K562 (cell line): Measurements from ENCODE around the gene BRWD1. TPM values are rescaled to one million over a fixed set of nuclear protein-coding genes. Genes with fewer than 3 reads are reported as not detected.

ENCODE experiments used
- BRF2 ChIP-seq: IDR thresholded peaks from 3 replicates; pipeline ENCODE4 v1.6.1; 2011; ENCODE audit warnings: borderline replicate concordance, mild to moderate bottlenecking; ENCODE audit not compliant: insufficient read length, insufficient read depth
- CBFB ChIP-seq: sonication (generic); formaldehyde crosslinking; IDR thresholded peaks from 2 replicates; pipeline ENCODE4 v1.4.0; 2020; ENCODE audit warnings: mild to moderate bottlenecking, missing genetic modification reagents
- CBX3 ChIP-seq, 2 experiments: IDR thresholded peaks; 1 replicate in 1 of 2; 2 replicates in 1 of 2; pipeline ENCODE4 v1.6.1; 2012; ENCODE audit warnings: inconsistent platforms in 2 of 2, low read length in 2 of 2, borderline replicate concordance in 1 of 2, control low read depth in 1 of 2
- GTF2B ChIP-seq: IDR thresholded peaks from 2 replicates; pipeline ENCODE4 v1.6.1; 2011; ENCODE audit not compliant: insufficient read length; ENCODE audit errors: extremely low read depth
- HIVEP1 ChIP-seq: fragments of 250-450 bp; sonication (Bioruptor Pico); IDR thresholded peaks from 2 replicates; pipeline ENCODE4 v1.4.0; 2020; ENCODE audit warnings: mild to moderate bottlenecking
- SMARCE1 ChIP-seq: fragments of 450-650 bp; IDR thresholded peaks from 2 replicates; pipeline ENCODE4 v1.7.1; 2016; ENCODE audit warnings: mild to moderate bottlenecking
- TRIM24 ChIP-seq, 2 experiments: fragments of 450-650 bp; IDR thresholded peaks; 2 replicates each; pipeline ENCODE4 v1.6.1; 2016
- ZBTB34 ChIP-seq: fragments of 250-450 bp; sonication (Bioruptor Pico); IDR thresholded peaks from 2 replicates; pipeline ENCODE4 v1.8.0; 2021; ENCODE audit warnings: mild to moderate bottlenecking, moderate library complexity
- ZBTB40 ChIP-seq, 2 experiments: fragments of 450-650 bp in 1 of 2; sonication (generic) in 1 of 2; formaldehyde crosslinking in 1 of 2; IDR thresholded peaks; 2 replicates each; pipeline versions ENCODE4 v1.7.1 to v1.9.0; 2016 to 2022; ENCODE audit warnings: inconsistent platforms in 1 of 2, mild to moderate bottlenecking in 1 of 2, missing genetic modification reagents in 1 of 2
- ZNF277 ChIP-seq: fragments of 250-450 bp; sonication (Bioruptor Pico); IDR thresholded peaks from 2 replicates; pipeline ENCODE4 v1.8.0; 2022; ENCODE audit warnings: inconsistent platforms, mild to moderate bottlenecking, moderate library complexity, borderline replicate concordance
- ZNF655 ChIP-seq: fragments of 250-450 bp; sonication (Bioruptor Pico); IDR thresholded peaks from 2 replicates; pipeline ENCODE4 v1.5.0; 2021
- ZNF717 ChIP-seq: fragments of 250-450 bp; sonication (Bioruptor Pico); IDR thresholded peaks from 2 replicates; pipeline ENCODE4 v1.5.0; 2021
- polyA plus RNA-seq, 8 experiments: library from polyadenylated mRNA; depleted of rRNA in 4 of 8; stranded (reverse) in 5 of 8; unstranded in 3 of 8; fragments of >200 nt; fragmentation: Nextera tagmentation in 2 of 8; fragmentation: Illumina TruSeq in 1 of 8; extraction: Ambion mirVana in 2 of 8; extraction: Trizol in 1 of 8; gene quantifications; 2 replicates each; pipeline versions ENCODE4 v1.2.1 to v1.2.3, GENCODE V29; 2011 to 2014; ENCODE audit warnings: inconsistent platforms in 1 of 8, missing spikeins in 1 of 8
- total RNA-seq, 7 experiments: library from RNA; depleted of rRNA in 6 of 7; stranded (reverse); fragments of >200 nt in 6 of 7; fragmentation: Illumina TruSeq in 2 of 7; extraction: Trizol in 2 of 7; gene quantifications; 2 replicates each; pipeline versions ENCODE4 v1.2.1 to v1.2.3, GENCODE V29; 2011 to 2021; ENCODE audit warnings: low replicate concordance in 1 of 7

BRWD1 gene
- total and polyA plus RNA-seq, 9 of the 15 experiments (the other 6 are each of a cell fraction or from before 2014, with no cell fraction given), result 10.1 to 60.2 (median 34.1) TPM

- TF ChIP-seq ZBTB40 (IDR thresholded peaks at IDR 0.05), result peak; percentile 82
- no peak for TF ChIP-seq ZBTB40 (CRISPR knock-in tag; IDR thresholded peaks at IDR 0.05)
- TF ChIP-seq ZNF717, result no peak
- no peak for TF ChIP-seq ZNF277 (CRISPR knock-in tag)
- peak; percentile 35; the same call in 1 of the 2 replicates for TF ChIP-seq HIVEP1 (CRISPR knock-in tag)
- peak; percentile 86 to 96 for TF ChIP-seq TRIM24 (IDR thresholded peaks at IDR 0.05)
- TF ChIP-seq ZBTB34, result no peak
- TF ChIP-seq SMARCE1, result 0 out of 2 replicates have a peak, but pooled peaks have one; percentile 35
- no peak for TF ChIP-seq BRF2
- no peak for TF ChIP-seq ZNF655
- TF ChIP-seq CBFB (CRISPR knock-in tag), result no peak
- no peak for TF ChIP-seq CBX3 (IDR thresholded peaks at IDR 0.05; ENCODE audit: borderline replicate concordance in 1 of 2, low read length in 2 of 2)
- no peak for TF ChIP-seq GTF2B
Measured at GRCh38 chr21:39313571-39314142, at the start of gene BRWD1 (continued).
